Smooth muscle cell (in vitro differentiated cells): Measurements from ENCODE around the gene MRPS33. TPM values are rescaled to one million over a fixed set of nuclear protein-coding genes. Genes with fewer than 3 reads are reported as not detected.

Experiments used
- DNase-seq: peaks from one replicate; lab custom pipeline; 2025; ENCODE audit not compliant: unreplicated experiment; lab: John Stamatoyannopoulos, UW
- H2AFZ ChIP-seq: fragments of 200-600 bp; sonication (generic); 2 replicates; pipeline ENCODE4 v1.6.0; 2016; ENCODE audit warnings: antibody characterized with exemption, low read depth, mild to moderate bottlenecking
- H3F3A ChIP-seq: fragments of 200-600 bp; sonication (generic); 2 replicates; pipeline ENCODE4 v1.6.0; 2017; ENCODE audit warnings: antibody characterized with exemption, low read depth
- H3K27ac ChIP-seq: fragments of 200-600 bp; sonication (generic); 2 replicates; pipeline ENCODE4 v1.5.1; 2016; ENCODE audit warnings: low read depth, mild to moderate bottlenecking
- H3K27me3 ChIP-seq: fragments of 200-600 bp; sonication (generic); 2 replicates; pipeline ENCODE4 v1.6.1; 2016; ENCODE audit warnings: low read depth, mild to moderate bottlenecking
- H3K36me3 ChIP-seq: fragments of 200-600 bp; sonication (generic); 2 replicates; pipeline ENCODE4 v1.5.1; 2016; ENCODE audit warnings: low read depth
- H3K4me1 ChIP-seq: fragments of 200-600 bp; sonication (generic); 2 replicates; pipeline ENCODE4 v1.5.1; 2016; ENCODE audit warnings: low read depth
- H3K4me2 ChIP-seq: fragments of 200-600 bp; sonication (generic); 2 replicates; pipeline ENCODE4 v1.6.0; 2016; ENCODE audit warnings: mild to moderate bottlenecking
- H3K4me3 ChIP-seq: fragments of 200-600 bp; sonication (generic); 2 replicates; pipeline ENCODE4 v1.5.1; 2016; ENCODE audit warnings: mild to moderate bottlenecking
- H3K79me2 ChIP-seq: fragments of 200-600 bp; sonication (generic); 2 replicates; pipeline ENCODE4 v1.6.0; 2016; ENCODE audit warnings: low read depth, mild to moderate bottlenecking
- H3K9ac ChIP-seq: fragments of 200-600 bp; sonication (generic); 2 replicates; pipeline ENCODE4 v1.6.0; 2016; ENCODE audit warnings: low read depth
- H3K9me3 ChIP-seq: fragments of 200-600 bp; sonication (generic); replicated peaks from 2 replicates; pipeline ENCODE4 v1.5.1; 2016; ENCODE audit warnings: low read depth
- H4K20me1 ChIP-seq: fragments of 200-600 bp; sonication (generic); 2 replicates; pipeline ENCODE4 v1.6.0; 2016; ENCODE audit warnings: low read depth
- WGBS: methylation state at CpG from one replicate; pipeline ENCODE4 v1.1.7; 2016; ENCODE audit warnings: low lambda C conversion rate; 5-methylcytosine and 5-hydroxymethylcytosine counted together
- polyA plus RNA-seq: library from polyadenylated mRNA; unstranded; fragments of >200 nt; fragmentation: Nextera tagmentation; extraction: Ambion mirVana; gene quantifications from 2 replicates; pipeline ENCODE4 v1.2.1, GENCODE V29; 2016
- total RNA-seq: library from RNA; depleted of rRNA; stranded (reverse); fragments of >200 nt; gene quantifications from 2 replicates; pipeline ENCODE4 v1.2.3, GENCODE V29; 2014
- TF ChIP-seq, protein P1 (sequence below): fragments of 200-600 bp; sonication (generic); IDR thresholded peaks from 2 replicates; pipeline ENCODE4 v1.5.1; 2017; ENCODE audit warnings: borderline replicate concordance, mild to moderate bottlenecking, antibody characterized with exemption; ENCODE audit not compliant: insufficient read depth, poor library complexity, severe bottlenecking

Gene MRPS33
- total and polyA plus RNA-seq, 2 experiments from 2014 or later = 34.2 to 49.8 TPM

DNA sequence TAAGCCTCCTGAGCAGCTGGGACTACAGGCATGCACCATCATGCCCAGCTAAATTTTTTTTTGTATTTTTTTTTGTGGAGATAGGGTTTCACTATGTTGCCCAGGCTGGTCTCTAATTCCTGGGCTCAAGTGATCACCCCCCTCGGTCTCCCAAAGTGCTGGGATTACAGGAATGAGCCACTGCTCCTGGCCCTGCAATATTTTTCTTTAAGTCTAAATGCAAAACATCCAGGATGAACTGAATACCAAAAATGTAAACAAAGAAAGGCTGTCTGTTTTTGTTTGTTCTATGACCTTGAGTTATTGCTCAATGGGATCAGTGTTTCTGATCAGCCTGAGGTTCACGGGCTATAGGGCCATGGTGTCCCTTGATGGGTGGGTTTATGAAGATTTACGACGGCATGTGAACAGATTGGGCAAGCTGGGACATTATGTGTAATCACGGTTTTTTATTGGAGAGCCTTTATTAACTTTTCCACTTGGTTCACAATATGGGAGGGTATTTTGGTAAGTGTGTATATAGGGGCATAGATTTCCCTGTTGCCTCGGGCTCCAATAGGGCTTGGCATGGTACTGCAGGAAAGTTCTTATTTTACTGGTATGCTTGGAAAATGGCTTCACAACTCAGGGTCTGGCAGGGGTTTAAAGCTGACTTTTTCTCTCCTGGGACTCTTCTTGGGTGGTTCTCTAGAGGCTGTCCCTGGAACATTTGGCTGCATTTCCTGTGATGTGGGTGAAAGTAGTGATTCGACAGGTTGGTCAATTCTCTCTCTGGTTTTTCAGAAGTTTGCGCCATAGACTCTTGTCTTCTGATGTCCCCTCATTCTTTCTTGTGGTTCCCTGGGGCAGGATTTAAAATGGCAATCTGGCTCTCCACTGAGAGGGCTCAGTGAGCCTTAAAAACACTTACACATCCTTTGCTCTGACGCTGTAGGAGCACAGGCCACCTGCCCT is 41.6 kb downstream of the MRPS33 start:
- Histone ChIP-seq H3K9ac (no peak overlapping the region), H2AFZ (no peak overlapping the region), H3K4me2 (no peak overlapping the region), H3K27me3 (no peaks in the 10 kb centered on the region), H4K20me1 (no peaks in the 10 kb centered on the region), H3K36me3 (no peaks in the 10 kb centered on the region), H3K79me2 (no peaks in the 10 kb centered on the region), H3K9me3 (no peaks in the 10 kb centered on the region), H3F3A (no peaks in the 10 kb centered on the region), H3K4me3 (no peak overlapping the region), H3K27ac (no peak overlapping the region), H3K4me1 (no peaks in the 10 kb centered on the region)
- 81% methylated on average over 9 of the region's 9 CpGs for WGBS
- no peak for DNase-seq
- TF ChIP-seq, protein P1, sequence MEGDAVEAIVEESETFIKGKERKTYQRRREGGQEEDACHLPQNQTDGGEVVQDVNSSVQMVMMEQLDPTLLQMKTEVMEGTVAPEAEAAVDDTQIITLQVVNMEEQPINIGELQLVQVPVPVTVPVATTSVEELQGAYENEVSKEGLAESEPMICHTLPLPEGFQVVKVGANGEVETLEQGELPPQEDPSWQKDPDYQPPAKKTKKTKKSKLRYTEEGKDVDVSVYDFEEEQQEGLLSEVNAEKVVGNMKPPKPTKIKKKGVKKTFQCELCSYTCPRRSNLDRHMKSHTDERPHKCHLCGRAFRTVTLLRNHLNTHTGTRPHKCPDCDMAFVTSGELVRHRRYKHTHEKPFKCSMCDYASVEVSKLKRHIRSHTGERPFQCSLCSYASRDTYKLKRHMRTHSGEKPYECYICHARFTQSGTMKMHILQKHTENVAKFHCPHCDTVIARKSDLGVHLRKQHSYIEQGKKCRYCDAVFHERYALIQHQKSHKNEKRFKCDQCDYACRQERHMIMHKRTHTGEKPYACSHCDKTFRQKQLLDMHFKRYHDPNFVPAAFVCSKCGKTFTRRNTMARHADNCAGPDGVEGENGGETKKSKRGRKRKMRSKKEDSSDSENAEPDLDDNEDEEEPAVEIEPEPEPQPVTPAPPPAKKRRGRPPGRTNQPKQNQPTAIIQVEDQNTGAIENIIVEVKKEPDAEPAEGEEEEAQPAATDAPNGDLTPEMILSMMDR = no peak

DNA sequence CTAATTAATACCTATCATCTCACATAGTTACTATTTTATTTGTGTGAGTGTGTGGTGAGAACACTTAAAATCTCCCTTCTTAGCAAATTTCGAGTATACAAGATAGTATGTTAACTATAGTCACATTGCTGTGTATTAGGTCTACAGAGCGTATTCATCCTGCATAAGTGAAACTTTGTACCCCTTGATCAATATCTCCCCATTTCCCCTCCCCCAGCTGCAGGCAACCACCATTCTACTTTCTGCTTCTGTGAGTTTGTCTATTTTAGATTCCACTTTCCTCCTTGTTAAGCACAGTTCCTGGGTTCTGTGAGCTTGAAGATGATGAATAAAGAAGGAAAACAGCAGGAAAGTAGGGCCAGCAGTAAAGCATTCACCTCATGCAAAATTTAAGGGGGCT is 42.4 kb downstream of the MRPS33 start:
- no peaks in the 10 kb centered on the region for H3K4me1 ChIP-seq
- H4K20me1 ChIP-seq = no peaks in the 10 kb centered on the region
- H3K9me3 ChIP-seq = no peaks in the 10 kb centered on the region
- TF ChIP-seq, protein P1 = no peak
- H3K27me3 ChIP-seq = no peaks in the 10 kb centered on the region
- no peaks in the 10 kb centered on the region for H3K36me3 ChIP-seq
- no peak for DNase-seq
- no peaks in the 10 kb centered on the region for H3K79me2 ChIP-seq
- no peak overlapping the region for H3K4me2 ChIP-seq
- no peak overlapping the region for H3K9ac ChIP-seq
- no peaks in the 10 kb centered on the region for H3F3A ChIP-seq
- H3K27ac ChIP-seq = no peak overlapping the region
- H3K4me3 ChIP-seq = no peak overlapping the region
- WGBS = 89% methylated on average over 2 of the region's 2 CpGs
- H2AFZ ChIP-seq = no peak overlapping the region

DNA sequence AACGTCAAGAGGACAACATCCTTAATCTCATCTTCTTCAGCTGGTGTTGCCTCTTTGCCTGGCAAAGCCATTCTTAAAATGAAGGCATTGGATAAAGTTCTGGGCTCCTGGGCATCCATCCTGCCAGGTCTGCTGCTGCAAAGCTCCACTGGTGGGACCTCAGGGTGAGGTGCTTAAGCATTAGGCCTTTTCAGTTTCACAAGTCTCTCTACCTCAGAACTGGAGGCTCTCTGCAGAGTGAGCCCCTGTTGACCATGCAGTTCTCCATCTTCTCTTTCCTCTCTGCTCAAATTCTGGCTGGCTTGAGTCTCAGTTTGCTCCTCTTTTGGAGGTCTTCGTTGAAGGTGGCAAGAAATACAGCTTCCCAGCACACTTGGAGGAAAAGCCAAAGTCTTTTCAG is 47.3 kb downstream of the MRPS33 start:
- no peak overlapping the region for H3K4me3 ChIP-seq
- no peaks in the 10 kb centered on the region for H3K79me2 ChIP-seq
- no peak for DNase-seq
- TF ChIP-seq, protein P1 = no peak
- no peaks in the 10 kb centered on the region for H3K36me3 ChIP-seq
- H3K27me3 ChIP-seq = no peaks in the 10 kb centered on the region
- no peaks in the 10 kb centered on the region for H3F3A ChIP-seq
- no peak overlapping the region for H3K9ac ChIP-seq
- no peak overlapping the region for H3K4me2 ChIP-seq
- no peaks in the 10 kb centered on the region for H4K20me1 ChIP-seq
- H3K27ac ChIP-seq = no peak overlapping the region
- H2AFZ ChIP-seq = no peak overlapping the region
- no peaks in the 10 kb centered on the region for H3K4me1 ChIP-seq
- no peaks in the 10 kb centered on the region for H3K9me3 ChIP-seq
- WGBS = 70% methylated on average over 2 of the region's 2 CpGs
